Endothelial cell of umbilical vein (primary cell): ENCODE data around the gene SMAD3. TPM values are rescaled to one million over a fixed set of nuclear protein-coding genes. Genes with fewer than 3 reads are reported as not detected.

Source experiments
- BruUV-seq: library from RNA; stranded (reverse); fragments of 400-500 nt; replicated peaks from 2 replicates; lab custom pipeline; 2021; lab: Mats Ljungman, UMichigan
- CTCF ChIA-PET: fragments of 300-600, 350-600 bp; sonication (Branson Sonifier 250); formaldehyde crosslinking; loops from one replicate; lab custom pipeline; 2021; ENCODE audit warnings: antibody characterized with exemption, inconsistent platforms; lab: Charles Lee
- POLR2A ChIA-PET: fragments of 300-600, 350-600 bp; sonication (Branson Sonifier 250); formaldehyde crosslinking; loops from one replicate; lab custom pipeline; 2021; ENCODE audit warnings: antibody characterized with exemption, inconsistent platforms; lab: Charles Lee
- DNase-seq: peaks from one replicate; pipeline ENCODE4 v3.0.0-alpha.2; 2011; ENCODE audit warnings: low read depth, low spot score
- FAIRE-seq: peaks from 2 replicates; lab custom pipeline; 2011; peaks lifted over from hg19 to GRCh38; lab: Jason Lieb, UNC
- H2AFZ ChIP-seq: 2 replicates; pipeline ENCODE4 v1.6.0; 2012; ENCODE audit warnings: low read depth, low read length, control low read depth, inconsistent platforms
- H3K27ac ChIP-seq: 2 replicates; pipeline ENCODE4 v1.5.1; 2011; ENCODE audit warnings: low read depth, mild to moderate bottlenecking, control low read depth, low read length, moderate library complexity; ENCODE audit not compliant: insufficient read depth
- H3K27me3 ChIP-seq, 2 experiments: 2 replicates each; pipeline versions ENCODE4 v1.6.0 to v1.6.1; 2011; ENCODE audit warnings: low read length in 2 of 2, mixed read lengths in 1 of 2; ENCODE audit not compliant: control insufficient read depth in 2 of 2, insufficient read depth in 2 of 2
- H3K36me3 ChIP-seq, 2 experiments: 2 replicates in 1 of 2; 3 replicates in 1 of 2; pipeline ENCODE4 v1.5.1; 2011; ENCODE audit warnings: low read length in 2 of 2, mild to moderate bottlenecking in 1 of 2, moderate library complexity in 1 of 2; ENCODE audit not compliant: control insufficient read depth in 2 of 2, insufficient read depth in 2 of 2; ENCODE audit errors: extremely low read depth in 1 of 2
- H3K4me1 ChIP-seq: 3 replicates; pipeline ENCODE4 v1.5.1; 2011; ENCODE audit warnings: mild to moderate bottlenecking, low read length; ENCODE audit not compliant: control insufficient read depth, insufficient read depth; ENCODE audit errors: extremely low read depth
- H3K4me2 ChIP-seq: 2 replicates; pipeline ENCODE4 v1.6.1; 2011; ENCODE audit warnings: low read length, control low read depth, mixed read lengths; ENCODE audit not compliant: insufficient read depth
- H3K4me3 ChIP-seq, 3 experiments: fragments of 200-600 bp in 1 of 3; sonication (generic), shearing (Covaris generic) in 1 of 3; replicated peaks in 1 of 3; 2 replicates each; pipeline ENCODE4 v1.5.1; 2011 to 2016; ENCODE audit warnings: control low read depth in 3 of 3, low read length in 3 of 3, mild to moderate bottlenecking in 2 of 3, inconsistent platforms in 1 of 3, low read depth in 1 of 3, moderate library complexity in 1 of 3; ENCODE audit not compliant: insufficient read depth in 1 of 3
- H3K79me2 ChIP-seq: 2 replicates; pipeline ENCODE4 v1.6.0; 2012; ENCODE audit warnings: low read length, inconsistent platforms; ENCODE audit not compliant: control insufficient read depth, insufficient read depth
- H3K9ac ChIP-seq: replicated peaks from 2 replicates; pipeline ENCODE3; 2011; ENCODE audit warnings: low read length, control low read depth; ENCODE audit not compliant: insufficient read depth; ENCODE audit errors: extremely low read depth
- H3K9me1 ChIP-seq: replicated peaks from 3 replicates; pipeline ENCODE4 v1.6.0; 2011; ENCODE audit warnings: mild to moderate bottlenecking, low read length; ENCODE audit not compliant: control insufficient read depth, insufficient read depth; ENCODE audit errors: extremely low read depth
- H3K9me3 ChIP-seq: replicated peaks from 2 replicates; pipeline ENCODE4 v1.5.1; 2012; ENCODE audit warnings: low read length, inconsistent platforms; ENCODE audit not compliant: control insufficient read depth, insufficient read depth
- H4K20me1 ChIP-seq: replicated peaks from 2 replicates; pipeline ENCODE3; 2011; ENCODE audit warnings: mild to moderate bottlenecking, low read length; ENCODE audit not compliant: control insufficient read depth, insufficient read depth; ENCODE audit errors: extremely low read depth
- EZH2 ChIP-seq: IDR thresholded peaks from 2 replicates; pipeline ENCODE4 v1.6.1; 2012; ENCODE audit warnings: borderline replicate concordance, low read depth, mild to moderate bottlenecking, moderate library complexity, low read length, inconsistent platforms; ENCODE audit not compliant: severe bottlenecking
- FOS ChIP-seq: IDR thresholded peaks from 2 replicates; pipeline ENCODE4 v1.6.1; 2011; ENCODE audit warnings: mild to moderate bottlenecking, low read length, moderate library complexity, borderline replicate concordance; ENCODE audit not compliant: insufficient read depth
- GATA2 ChIP-seq: IDR thresholded peaks from 2 replicates; pipeline ENCODE4 v1.7.0; 2011; ENCODE audit warnings: low read depth, mild to moderate bottlenecking, moderate library complexity, mixed read lengths, low read length; ENCODE audit not compliant: insufficient read length, insufficient read depth
- JUN ChIP-seq: IDR thresholded peaks from 2 replicates; pipeline ENCODE4 v1.6.1; 2011; ENCODE audit warnings: borderline replicate concordance, low read depth; ENCODE audit not compliant: insufficient read length, insufficient read depth
- MYC ChIP-seq: IDR thresholded peaks from one replicate; pipeline ENCODE4 v1.6.1; 2011; ENCODE audit warnings: mild to moderate bottlenecking, low read depth, low read length
- POLR2A ChIP-seq: IDR thresholded peaks from 2 replicates; pipeline ENCODE4 v1.6.1; 2012; ENCODE audit warnings: low read depth, mild to moderate bottlenecking, control low read depth, low read length
- POLR2AphosphoS5 ChIP-seq: IDR thresholded peaks from 2 replicates; pipeline ENCODE4 v1.6.1; 2012; ENCODE audit warnings: low read depth, mild to moderate bottlenecking, control low read depth, low read length, moderate library complexity; ENCODE audit not compliant: insufficient read depth
- dilution Hi-C: fragments of 300-500 bp; cut with MboI; formaldehyde crosslinking; loops from one replicate; pipeline ENCODE4 v1.15.0; 2019; ENCODE audit warnings: low sequenced_read_pairs; ENCODE audit not compliant: extremely low pct_ligation_motif_present
- intact Hi-C: fragments of 100-400 bp; cut with micrococcal nuclease; formaldehyde crosslinking; loops from one replicate; pipeline ENCODE4 v1.10.0; 2022
- polyA plus RNA-seq, 4 experiments: library from polyadenylated mRNA; depleted of rRNA in 3 of 4; stranded (reverse) in 3 of 4; unstranded in 1 of 4; fragments of >200 nt; gene quantifications; 2 replicates each; pipeline versions ENCODE4 v1.2.1 to v1.2.3, GENCODE V29; 2011 to 2012; ENCODE audit warnings: missing spikeins in 1 of 4
- total RNA-seq: library from RNA; stranded (reverse); gene quantifications from 2 replicates; pipeline ENCODE4 v1.2.3, GENCODE V29; 2021
- TF ChIP-seq, protein P1 (sequence below): IDR thresholded peaks from 2 replicates; pipeline ENCODE4 v1.6.1; 2011; ENCODE audit not compliant: insufficient read depth, insufficient read length
- TF ChIP-seq, protein P2 (sequence below), 2 donors: IDR thresholded peaks; 1 replicate in 1 of 2; 2 replicates in 1 of 2; pipeline ENCODE4 v1.5.1; 2011; ENCODE audit warnings: low read length in 2 of 2, mild to moderate bottlenecking in 2 of 2, moderate library complexity in 2 of 2, control low read depth in 1 of 2, inconsistent platforms in 1 of 2, low read depth in 1 of 2; ENCODE audit not compliant: insufficient read depth in 1 of 2; ENCODE audit errors: extremely low read depth in 1 of 2

SMAD3 gene
- total and polyA plus RNA-seq, 2 donors (not counting 3 experiments of a cell fraction or from before 2014, with no cell fraction given) = 56.4 to 88.2 TPM

GRCh38 chr15:67175643-67176071 lies 110.3 kb downstream of the SMAD3 start:
- peaks cover 56% of the 10 kb centered on the region for H3K4me1 ChIP-seq
- peaks cover 2 to 18% of the 10 kb centered on the region in 2 experiments for H3K36me3 ChIP-seq
- no peaks in the 10 kb centered on the region for H3K9me3 ChIP-seq
- H3K4me2 ChIP-seq = peak overlapping the region; percentile 7
- H4K20me1 ChIP-seq = no peaks in the 10 kb centered on the region
- BruUV-seq = TSS peak; percentile 29
- H3K4me3 ChIP-seq = no peak overlapping the region
- FAIRE-seq = peak; percentile 83
- POLR2A ChIA-PET = no interaction called here
- peak; percentile 54 for DNase-seq
- dilution Hi-C loops = no loop called here
- TF ChIP-seq, protein P1, sequence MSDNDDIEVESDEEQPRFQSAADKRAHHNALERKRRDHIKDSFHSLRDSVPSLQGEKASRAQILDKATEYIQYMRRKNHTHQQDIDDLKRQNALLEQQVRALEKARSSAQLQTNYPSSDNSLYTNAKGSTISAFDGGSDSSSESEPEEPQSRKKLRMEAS = no peak
- peak; percentile 11 for TF ChIP-seq POLR2AphosphoS5
- no peaks in the 10 kb centered on the region for H3K9me1 ChIP-seq
- H2AFZ ChIP-seq = no peak overlapping the region
- intact Hi-C loops = loop anchor here (5.0 kb wide), 1 partner anchor 218 kb away; no protein-coding TSS in a partner anchor
- peak overlapping the region; percentile 50 for H3K9ac ChIP-seq
- H3K27ac ChIP-seq = peak overlapping the region; percentile 87
- H3K79me2 ChIP-seq = peaks cover 60% of the 10 kb centered on the region
- CTCF ChIA-PET = no interaction called here
- H3K27me3 ChIP-seq = no peaks in the 10 kb centered on the region

DNA sequence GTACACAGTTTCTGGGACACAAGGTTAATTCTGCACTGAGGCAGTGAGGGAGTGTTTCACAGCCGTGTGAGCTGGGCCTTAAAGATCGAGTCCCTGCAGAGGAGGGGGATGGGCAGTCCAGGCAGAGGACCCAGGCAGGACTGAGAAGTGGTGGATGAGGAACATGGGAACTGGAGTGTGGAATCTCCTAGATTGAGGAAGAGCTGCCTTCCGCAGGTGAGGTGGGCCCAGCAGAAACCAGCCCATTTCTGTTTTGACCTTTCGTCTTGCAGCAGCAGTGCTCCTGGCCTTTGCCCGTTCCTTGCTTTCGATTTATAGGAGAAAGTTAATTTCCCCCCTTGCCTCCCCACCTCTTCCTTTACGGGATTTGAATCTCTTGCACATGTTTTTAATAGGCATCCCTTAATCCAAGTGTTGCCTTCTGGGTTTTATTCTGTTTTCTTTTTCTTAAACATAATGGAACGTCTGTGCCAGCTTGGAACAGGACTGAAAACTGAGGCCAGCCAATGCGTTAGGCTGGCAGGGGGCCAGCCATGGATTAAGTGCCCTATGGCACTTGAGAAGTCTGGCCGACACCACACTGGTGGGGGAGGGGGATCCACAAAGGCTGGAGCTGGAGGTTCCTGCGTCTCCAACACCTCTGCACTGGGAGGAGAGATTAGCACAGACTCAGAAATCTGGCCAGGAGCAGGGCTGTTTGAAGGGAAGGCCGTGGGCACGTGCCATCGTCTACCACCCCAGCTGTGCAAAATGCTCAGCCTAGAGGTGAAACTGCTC lies 111.0 kb downstream of the SMAD3 start:
- Histone ChIP-seq H3K79me2 (peaks cover 56% of the 10 kb centered on the region), H3K9me1 (no peaks in the 10 kb centered on the region), H3K4me1 (peaks cover 56% of the 10 kb centered on the region), H3K4me3 (no peak overlapping the region), H3K27ac (peak overlapping the region; percentile 87), H3K4me2 (peak overlapping the region; percentile 7), H3K9ac (peak overlapping the region; percentile 50), H2AFZ (no peak overlapping the region), H3K36me3 (peaks cover 1 to 18% of the 10 kb centered on the region in 2 experiments), H3K9me3 (no peaks in the 10 kb centered on the region), H3K27me3 (no peaks in the 10 kb centered on the region), H4K20me1 (no peaks in the 10 kb centered on the region)
- ChIA-PET CTCF (no interaction called here), POLR2A (no interaction called here)
- dilution Hi-C loops = no loop called here
- no TSS peak for BruUV-seq
- intact Hi-C loops = loop anchor here (5.0 kb wide), 1 partner anchor 219 kb away; no protein-coding TSS in a partner anchor
- TF ChIP-seq GATA2 (no peak), FOS (no peak), MYC (no peak), POLR2A (no peak), POLR2AphosphoS5 (no peak), EZH2 (no peak), JUN (no peak)
- TF ChIP-seq, protein P1 = no peak
- TF ChIP-seq, protein P2, sequence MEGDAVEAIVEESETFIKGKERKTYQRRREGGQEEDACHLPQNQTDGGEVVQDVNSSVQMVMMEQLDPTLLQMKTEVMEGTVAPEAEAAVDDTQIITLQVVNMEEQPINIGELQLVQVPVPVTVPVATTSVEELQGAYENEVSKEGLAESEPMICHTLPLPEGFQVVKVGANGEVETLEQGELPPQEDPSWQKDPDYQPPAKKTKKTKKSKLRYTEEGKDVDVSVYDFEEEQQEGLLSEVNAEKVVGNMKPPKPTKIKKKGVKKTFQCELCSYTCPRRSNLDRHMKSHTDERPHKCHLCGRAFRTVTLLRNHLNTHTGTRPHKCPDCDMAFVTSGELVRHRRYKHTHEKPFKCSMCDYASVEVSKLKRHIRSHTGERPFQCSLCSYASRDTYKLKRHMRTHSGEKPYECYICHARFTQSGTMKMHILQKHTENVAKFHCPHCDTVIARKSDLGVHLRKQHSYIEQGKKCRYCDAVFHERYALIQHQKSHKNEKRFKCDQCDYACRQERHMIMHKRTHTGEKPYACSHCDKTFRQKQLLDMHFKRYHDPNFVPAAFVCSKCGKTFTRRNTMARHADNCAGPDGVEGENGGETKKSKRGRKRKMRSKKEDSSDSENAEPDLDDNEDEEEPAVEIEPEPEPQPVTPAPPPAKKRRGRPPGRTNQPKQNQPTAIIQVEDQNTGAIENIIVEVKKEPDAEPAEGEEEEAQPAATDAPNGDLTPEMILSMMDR (IDR thresholded peaks at IDR 0.05; ENCODE audit: extremely low read depth in 1 of 2, insufficient read depth in 1 of 2, low read depth in 1 of 2, low read length in 2 of 2) = no peak
- no peak for FAIRE-seq
- DNase-seq = peak; percentile 32
